HG02885 (cell line): Measurements from ENCODE around the gene PAX3.

ENCODE experiments used
- ATAC-seq: cut with Tn5 transposase; IDR thresholded peaks from one replicate; pipeline ENCODE4 v1.9.1; 2021; ENCODE audit warnings: mild to moderate bottlenecking; ENCODE audit not compliant: unreplicated experiment, poor library complexity

The PAX3 gene

GRCh38 chr2:222311319-222311977, 12.7 kb upstream of the PAX3 start:
- no peak for ATAC-seq

GRCh38 chr2:222310747-222311318, 12.0 kb upstream of the PAX3 start:
- ATAC-seq: no peak

DNA sequence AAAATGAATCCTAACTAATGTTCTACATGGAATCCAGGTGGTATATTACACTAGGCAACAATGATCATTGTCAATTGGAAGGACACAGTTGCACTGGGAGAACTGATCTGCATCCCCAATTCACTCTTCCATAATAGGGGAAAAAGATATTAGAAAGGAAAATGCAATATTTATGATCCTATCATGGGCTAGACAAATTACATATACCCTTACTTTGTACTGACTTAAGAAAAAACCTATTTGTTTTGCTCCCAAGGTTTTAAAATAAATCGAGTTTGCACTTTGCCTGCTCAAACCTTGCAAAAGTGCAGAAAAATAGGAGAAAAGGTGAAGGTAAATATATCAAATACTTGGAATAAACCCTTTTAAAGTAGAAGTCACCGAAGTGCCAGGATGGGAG, 11.0 kb upstream of the PAX3 start:
- no peak for ATAC-seq

GRCh38 chr2:222309361-222309760, 10.6 kb upstream of the PAX3 start:
- ATAC-seq: no peak

DNA sequence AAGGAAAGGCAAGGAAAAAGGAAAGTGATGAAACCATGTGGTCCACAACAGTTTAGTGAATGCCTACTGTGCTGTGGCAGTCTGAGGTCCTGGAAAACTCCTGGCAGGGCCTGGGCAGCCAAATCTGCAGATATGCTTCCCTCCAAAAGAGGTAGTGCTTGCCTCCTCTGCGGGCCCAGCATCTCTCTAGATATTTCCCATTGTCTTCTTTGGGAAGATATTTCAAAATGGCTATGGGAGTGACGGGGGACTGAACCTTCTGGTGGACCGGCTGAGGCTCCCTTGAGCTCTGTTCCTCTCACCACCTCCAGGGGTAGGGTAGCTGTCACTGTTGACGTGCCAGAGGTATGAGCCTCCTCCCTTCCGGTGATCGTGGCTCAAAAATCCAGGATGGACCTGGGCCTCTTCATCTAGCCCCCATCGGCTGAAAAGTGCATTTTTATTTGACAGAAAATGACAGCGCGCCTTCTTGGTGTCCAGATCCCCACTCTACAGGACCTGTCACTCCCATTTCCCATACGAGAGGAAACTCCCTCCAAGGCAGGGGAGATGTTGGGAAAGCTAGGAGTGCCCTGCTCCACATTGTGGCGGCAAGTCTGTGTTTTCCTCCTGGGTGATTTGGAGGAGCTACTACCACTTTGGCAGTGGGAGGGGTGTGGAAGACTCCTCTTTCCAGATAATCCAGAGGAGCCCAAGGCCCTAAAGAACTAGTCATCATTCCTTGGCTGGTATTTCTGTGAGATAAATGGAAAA, 9.4 kb upstream of the PAX3 start:
- no peak for ATAC-seq

- peak; percentile 29 for ATAC-seq
These were observed 8.5 kb upstream of the PAX3 start for GRCh38 chr2:222307143-222307756.

DNA sequence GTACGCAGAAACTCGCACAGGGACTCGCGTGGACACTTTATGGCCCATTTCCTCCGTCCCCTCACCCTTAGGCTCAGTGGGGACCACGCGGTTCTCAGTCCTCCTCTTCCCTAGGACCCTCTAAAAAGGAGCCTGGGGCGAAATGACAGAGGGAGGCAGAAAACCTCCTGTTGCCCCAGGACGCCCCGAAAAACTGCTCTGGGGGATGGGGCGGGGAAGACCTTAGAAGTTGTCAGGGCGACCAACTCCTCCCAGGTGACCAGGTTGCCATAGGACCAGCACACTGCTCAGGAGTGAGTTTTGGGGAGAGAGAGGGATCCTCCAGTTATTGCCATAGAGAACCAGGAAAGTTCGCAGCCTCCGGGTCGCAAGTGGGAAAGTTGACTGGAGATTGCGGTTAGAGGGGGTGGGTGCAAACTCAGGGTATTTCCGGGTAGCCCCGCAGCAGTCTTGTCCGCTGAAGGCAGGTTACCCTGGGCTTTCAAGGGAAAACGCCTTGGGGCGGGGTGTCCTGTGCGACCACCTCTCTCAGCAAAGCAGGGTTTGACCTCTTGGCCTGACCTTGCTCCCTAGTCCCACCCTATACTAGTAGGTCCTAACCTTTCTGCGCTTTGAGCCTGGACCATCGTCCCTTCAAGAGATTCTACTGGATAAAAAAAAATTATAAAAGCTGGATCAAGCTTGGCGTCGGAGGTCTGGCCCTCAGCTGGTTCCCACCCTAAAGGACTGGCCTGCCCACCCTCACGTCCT, 7.8 kb upstream of the PAX3 start:
- no peak for ATAC-seq

DNA sequence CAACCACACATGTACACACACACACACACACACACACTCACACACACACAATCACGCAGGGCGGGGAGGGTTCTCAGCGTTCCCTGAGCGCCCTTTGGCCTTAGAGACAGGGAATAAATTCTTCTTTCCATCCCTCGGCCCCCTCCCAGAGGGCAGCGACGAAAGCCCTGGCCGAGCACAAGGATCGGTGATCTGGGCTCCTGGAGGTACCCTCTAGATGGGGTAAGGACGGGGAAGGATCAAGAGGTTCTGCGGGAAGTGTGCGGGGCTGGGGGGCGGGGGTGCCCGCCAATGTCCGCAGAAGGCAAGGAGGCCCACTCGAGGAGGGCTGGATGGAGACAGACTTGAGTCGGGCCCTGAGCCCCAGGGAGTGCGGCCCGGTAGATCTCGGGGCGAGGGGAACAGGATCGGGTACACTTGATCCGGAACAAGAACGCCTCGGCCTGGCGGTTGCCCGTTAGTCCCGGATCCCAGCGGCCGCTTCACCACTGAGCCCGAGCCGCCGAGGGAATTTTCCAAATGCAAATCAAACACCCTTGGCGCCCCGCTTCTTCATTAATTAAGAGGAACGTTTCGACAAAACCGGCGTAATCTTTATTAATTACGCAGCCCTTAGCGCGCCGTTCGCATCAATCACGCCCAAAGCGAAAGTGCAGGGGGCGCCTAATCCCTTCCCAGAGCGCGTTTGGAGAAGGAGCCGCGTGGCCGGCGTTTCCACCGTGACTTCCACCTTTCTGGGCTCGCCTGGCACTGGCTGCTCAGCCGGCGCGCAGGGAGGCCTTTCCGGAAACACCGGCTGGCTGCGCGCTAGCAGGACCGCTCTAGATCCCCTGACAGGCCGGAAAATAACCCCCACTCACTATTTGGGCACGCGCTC, 7.0 kb upstream of the PAX3 start:
- ATAC-seq: peak; percentile 47

DNA sequence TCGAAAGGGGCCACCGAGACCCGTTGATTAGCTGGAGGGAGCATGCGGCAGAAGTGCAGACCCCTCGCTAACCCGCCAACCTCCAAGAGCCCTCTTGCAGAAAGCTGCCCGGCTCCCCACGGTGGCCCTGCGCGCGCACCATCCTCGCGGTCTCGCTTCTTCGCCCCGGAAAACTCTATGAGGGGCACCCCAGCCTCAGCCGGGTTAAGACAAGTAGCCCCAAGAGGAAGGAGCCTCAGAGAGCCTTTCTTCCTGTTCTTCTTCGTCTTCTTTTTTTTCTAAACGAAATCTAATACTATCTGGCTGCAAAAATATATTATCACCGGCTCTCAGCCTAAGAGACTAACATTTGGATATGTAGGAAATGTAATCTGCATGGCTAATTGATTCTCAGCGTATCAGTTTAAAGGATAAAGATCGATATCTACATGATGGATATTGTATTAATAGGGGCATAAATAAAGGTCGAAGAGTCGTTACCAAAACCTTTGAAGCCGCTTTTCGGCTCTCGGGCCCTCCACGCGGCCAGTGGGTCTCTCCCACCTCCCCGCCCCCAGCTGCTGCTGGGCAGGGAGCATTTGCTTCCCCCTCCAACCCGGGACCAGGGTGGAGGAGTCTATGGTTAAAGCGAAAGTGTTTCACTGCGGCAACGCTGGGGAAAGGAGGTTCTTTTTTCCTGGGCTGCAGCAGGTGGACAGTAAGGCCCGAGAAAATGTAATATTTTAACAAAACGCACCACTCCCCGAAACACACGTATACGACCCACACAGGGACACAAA, 6.1 kb upstream of the PAX3 start:
- no peak for ATAC-seq

- no peak for ATAC-seq
These were observed 5.3 kb upstream of the PAX3 start for GRCh38 chr2:222303828-222304736.

GRCh38 chr2:222303045-222303827, 4.4 kb upstream of the PAX3 start:
- ATAC-seq: no peak

DNA sequence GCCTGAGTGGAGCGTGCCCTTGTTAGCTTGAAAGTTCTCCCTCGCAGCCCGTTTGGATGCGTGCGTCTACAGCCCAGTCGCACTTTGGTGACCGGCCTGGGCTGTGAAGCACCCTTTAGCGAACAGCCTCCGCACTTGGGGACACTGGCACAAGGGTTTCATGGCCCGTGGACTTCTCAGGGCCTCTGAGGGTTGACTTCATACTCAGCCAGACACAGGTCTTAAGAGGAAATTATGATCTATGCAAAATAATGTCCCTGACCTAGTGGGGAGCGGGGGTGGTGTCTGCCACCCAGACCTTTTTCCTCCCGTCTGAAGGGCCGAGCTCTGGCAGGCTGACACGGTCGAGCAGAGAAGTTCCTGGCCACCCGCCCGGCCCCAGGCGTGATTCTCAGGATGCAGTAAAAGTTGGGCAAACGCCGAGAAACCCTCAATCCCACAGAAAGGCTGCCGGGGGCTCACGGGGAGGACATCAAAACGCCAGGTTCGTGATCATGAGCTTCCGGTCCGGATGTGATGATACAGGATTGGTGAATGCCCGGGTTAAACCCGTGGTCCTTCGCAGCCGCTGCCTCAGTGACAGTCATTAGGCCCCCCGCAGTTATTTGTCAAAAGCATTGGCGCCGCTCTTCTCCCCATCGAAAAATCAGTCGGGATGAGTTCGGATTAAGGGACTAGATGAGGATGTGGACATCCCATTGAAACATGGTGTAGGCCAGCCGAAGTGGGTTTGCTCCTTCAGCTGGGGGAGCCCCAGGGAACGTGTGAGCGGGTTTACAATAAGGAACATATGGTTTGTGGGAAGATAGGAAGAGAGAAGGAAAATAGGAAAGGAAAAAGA, 3.6 kb upstream of the PAX3 start:
- no peak for ATAC-seq

GRCh38 chr2:222301796-222302118, 3.0 kb upstream of the PAX3 start:
- ATAC-seq: no peak

GRCh38 chr2:222301053-222301795, 2.4 kb upstream of the PAX3 start:
- no peak for ATAC-seq

- no peak for ATAC-seq
These were observed 1.9 kb upstream of the PAX3 start for GRCh38 chr2:222300726-222301052.
